ENCODE measurements around the gene ELAPOR2.

The ELAPOR2 gene

DNA sequence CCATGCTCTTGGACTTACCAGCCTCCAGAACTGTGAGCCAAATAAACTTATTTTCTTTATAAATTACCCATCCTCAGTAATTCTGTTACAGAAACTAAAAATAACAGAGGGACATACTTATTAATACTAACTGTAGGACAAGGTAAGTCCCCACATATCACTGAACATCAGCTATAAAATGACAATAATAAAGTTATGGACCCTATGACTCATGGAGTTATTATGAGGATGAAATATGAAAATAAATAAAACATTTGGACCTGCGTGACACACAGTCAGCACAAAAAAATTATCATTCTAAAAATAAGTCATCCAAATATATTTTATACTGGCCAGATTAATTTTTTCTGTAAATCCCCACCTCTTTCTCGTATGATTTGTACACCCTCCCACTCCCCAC is 34.9 kb upstream of the ELAPOR2 start:
- Histone ChIP-seq H3K27ac (no peak overlapping the region), H3K4me3 (no peak overlapping the region), H3K27me3 (no peaks in the 10 kb centered on the region), H3K36me3 (no peaks in the 10 kb centered on the region), H3K4me1 (no peaks in the 10 kb centered on the region), H3K9me3 (no peaks in the 10 kb centered on the region)
- no peak for DNase-seq
- intact Hi-C loops (cut with DNase I; ENCODE audit: low total_unique reads) = no loop called here
- TF ChIP-seq, protein P1, sequence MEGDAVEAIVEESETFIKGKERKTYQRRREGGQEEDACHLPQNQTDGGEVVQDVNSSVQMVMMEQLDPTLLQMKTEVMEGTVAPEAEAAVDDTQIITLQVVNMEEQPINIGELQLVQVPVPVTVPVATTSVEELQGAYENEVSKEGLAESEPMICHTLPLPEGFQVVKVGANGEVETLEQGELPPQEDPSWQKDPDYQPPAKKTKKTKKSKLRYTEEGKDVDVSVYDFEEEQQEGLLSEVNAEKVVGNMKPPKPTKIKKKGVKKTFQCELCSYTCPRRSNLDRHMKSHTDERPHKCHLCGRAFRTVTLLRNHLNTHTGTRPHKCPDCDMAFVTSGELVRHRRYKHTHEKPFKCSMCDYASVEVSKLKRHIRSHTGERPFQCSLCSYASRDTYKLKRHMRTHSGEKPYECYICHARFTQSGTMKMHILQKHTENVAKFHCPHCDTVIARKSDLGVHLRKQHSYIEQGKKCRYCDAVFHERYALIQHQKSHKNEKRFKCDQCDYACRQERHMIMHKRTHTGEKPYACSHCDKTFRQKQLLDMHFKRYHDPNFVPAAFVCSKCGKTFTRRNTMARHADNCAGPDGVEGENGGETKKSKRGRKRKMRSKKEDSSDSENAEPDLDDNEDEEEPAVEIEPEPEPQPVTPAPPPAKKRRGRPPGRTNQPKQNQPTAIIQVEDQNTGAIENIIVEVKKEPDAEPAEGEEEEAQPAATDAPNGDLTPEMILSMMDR (IDR thresholded peaks at IDR 0.05) = no peak

DNA sequence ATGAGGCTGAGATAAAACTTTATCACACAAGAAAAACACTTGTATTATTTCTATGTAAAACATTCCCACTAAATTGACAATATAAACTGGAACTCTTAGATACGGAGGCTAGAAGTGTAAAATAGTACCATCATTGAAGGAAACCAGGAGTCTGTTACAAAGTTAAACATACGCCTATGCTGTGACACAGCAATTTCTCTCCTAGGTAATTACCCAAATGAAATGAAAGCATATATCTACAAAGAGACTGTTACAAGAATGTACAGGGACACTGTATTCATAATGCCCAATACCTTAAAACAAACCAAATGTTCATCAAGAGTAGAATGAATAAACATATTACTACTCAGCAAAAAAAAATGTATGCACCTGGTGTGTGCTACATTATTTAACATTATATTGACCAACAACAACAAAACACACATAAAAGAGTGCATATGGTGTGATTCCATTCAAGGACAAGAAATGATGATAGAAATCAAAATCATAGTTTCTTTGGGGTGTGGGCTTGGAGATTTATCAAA is 33.2 kb upstream of the ELAPOR2 start:
- H3K4me1 ChIP-seq = no peaks in the 10 kb centered on the region
- intact Hi-C loops (cut with DNase I; ENCODE audit: low total_unique reads) = no loop called here
- H3K9me3 ChIP-seq = no peaks in the 10 kb centered on the region
- TF ChIP-seq, protein P1 (IDR thresholded peaks at IDR 0.05) = no peak
- no peak for DNase-seq
- H3K27me3 ChIP-seq = no peaks in the 10 kb centered on the region
- H3K4me3 ChIP-seq = no peak overlapping the region
- H3K36me3 ChIP-seq = no peaks in the 10 kb centered on the region
- no peak overlapping the region for H3K27ac ChIP-seq

DNA sequence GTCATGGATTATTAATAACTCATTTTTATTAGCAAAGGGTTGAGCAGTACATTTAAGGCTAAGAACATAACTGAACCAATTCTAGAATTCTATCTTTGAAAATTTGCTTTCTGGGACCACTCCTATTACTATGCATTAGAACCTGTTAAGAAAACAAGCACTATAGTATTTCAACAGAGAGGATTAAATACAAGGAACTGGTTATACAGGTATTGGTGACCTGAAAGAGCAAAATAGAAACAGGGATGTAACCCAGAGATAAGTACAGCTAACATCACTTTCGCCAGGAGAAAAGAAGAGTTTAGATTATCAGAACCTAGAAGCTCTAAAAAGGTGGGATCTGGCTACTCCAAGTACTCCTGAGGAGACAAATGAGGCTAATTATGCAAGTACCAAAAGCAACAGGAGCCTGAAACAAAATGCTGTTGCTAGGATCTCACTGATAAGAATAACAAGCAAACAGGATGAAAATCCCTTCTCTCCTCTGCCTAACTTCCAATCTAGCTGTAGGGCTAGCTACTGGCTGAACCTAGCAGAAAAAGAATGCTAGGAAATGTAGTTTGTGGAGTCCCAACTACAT is 32.1 kb upstream of the ELAPOR2 start:
- no peaks in the 10 kb centered on the region for H3K9me3 ChIP-seq
- no peaks in the 10 kb centered on the region for H3K4me1 ChIP-seq
- TF ChIP-seq, protein P1 (IDR thresholded peaks at IDR 0.05) = no peak
- H3K4me3 ChIP-seq = no peak overlapping the region
- no peaks in the 10 kb centered on the region for H3K27me3 ChIP-seq
- H3K36me3 ChIP-seq = no peaks in the 10 kb centered on the region
- intact Hi-C loops (cut with DNase I; ENCODE audit: low total_unique reads) = no loop called here
- no peak overlapping the region for H3K27ac ChIP-seq
- DNase-seq = no peak

DNA sequence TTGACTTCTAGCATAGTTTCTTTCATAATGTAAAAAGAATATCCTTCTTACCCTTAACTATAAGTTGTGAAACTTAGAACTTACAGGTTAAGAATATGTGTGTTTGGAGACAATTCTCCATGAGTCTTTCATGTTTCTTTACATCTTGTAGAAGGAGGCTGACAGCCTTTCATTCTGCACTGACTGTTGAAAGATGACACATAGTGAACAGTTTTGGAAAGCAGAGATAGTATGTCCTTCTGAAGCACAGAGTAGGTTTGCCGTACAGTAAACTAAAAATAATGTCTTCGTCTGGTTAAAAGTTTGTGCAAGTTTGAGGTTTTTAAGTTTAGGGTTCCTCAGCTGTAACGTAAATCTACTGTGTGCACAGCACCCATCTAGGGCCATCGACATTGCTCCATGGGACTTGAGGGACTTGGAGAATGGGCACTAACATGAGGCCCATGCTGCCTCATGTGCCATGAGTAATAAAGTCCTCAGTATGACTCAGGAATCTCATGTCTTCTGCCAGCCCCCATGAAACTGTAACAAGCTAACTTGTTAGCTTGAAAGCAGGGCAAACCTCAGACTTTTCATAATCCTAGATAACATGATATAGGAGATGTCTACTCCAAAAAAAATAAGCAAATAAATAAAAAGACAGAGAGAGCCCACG is 24.5 kb upstream of the ELAPOR2 start:
- H3K4me1 ChIP-seq = no peaks in the 10 kb centered on the region
- no peak for DNase-seq
- H3K27me3 ChIP-seq = no peaks in the 10 kb centered on the region
- H3K9me3 ChIP-seq = no peaks in the 10 kb centered on the region
- no peak overlapping the region for H3K4me3 ChIP-seq
- intact Hi-C loops (cut with DNase I; ENCODE audit: low total_unique reads) = no loop called here
- H3K27ac ChIP-seq = no peak overlapping the region
- H3K36me3 ChIP-seq = no peaks in the 10 kb centered on the region
- TF ChIP-seq, protein P1 (IDR thresholded peaks at IDR 0.05) = no peak

DNA sequence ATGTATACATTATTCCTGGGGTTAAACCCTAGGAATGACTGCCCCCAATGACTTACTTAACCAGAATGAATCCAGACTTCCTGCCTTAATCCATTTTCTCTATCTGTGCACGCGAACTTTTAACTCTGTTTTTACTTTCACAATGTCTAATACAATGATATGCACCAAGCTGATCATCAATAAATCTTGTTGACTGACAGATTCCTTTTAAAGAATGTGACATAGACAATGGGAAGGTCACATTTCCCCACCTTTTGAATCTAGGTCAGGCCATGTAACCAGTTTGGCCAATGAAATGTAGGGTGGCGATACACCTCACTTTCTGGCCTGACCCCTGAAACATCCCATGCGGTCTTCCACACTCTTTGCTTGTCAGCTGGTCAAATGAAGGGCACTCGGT is 23.2 kb upstream of the ELAPOR2 start:
- Histone ChIP-seq H3K9me3 (no peaks in the 10 kb centered on the region), H3K4me1 (no peaks in the 10 kb centered on the region), H3K36me3 (no peaks in the 10 kb centered on the region), H3K27ac (no peak overlapping the region), H3K27me3 (no peaks in the 10 kb centered on the region), H3K4me3 (no peak overlapping the region)
- intact Hi-C loops (cut with DNase I; ENCODE audit: low total_unique reads) = no loop called here
- DNase-seq = no peak
- TF ChIP-seq, protein P1 (IDR thresholded peaks at IDR 0.05) = no peak
